ENCODE results near the gene CAMP.
A peak's percentile ranks its signal among the peaks of the same experiment; 100 is the strongest.
"Not testable (repeated sequence)": the region's sequence is repeated elsewhere in the genome, so short reads cannot be mapped to it uniquely, and the experiment has no call there.

The CAMP gene

GRCh38 chr3:48258530-48258929 is 35.2 kb downstream of the CAMP start:
- DNase-seq (ENCODE audit: low spot score), result no peak

- DNase-seq (ENCODE audit: low spot score), result no peak
Observed at GRCh38 chr3:48267782-48268181, 44.5 kb downstream of the CAMP start.

GRCh38 chr3:48268381-48268935 is 45.2 kb downstream of the CAMP start:
- peak; percentile 83 for DNase-seq (ENCODE audit: low spot score)

GRCh38 chr3:48268936-48269561 is 45.8 kb downstream of the CAMP start:
- DNase-seq (ENCODE audit: low spot score), result peak; percentile 47

- DNase-seq (ENCODE audit: low spot score), result no peak
Observed at GRCh38 chr3:48269592-48269991, 46.3 kb downstream of the CAMP start.

GRCh38 chr3:48270306-48270705 is 47.0 kb downstream of the CAMP start:
- no peak for DNase-seq (ENCODE audit: low spot score)

GRCh38 chr3:48271223-48271622 is 47.9 kb downstream of the CAMP start:
- DNase-seq (ENCODE audit: low spot score), result not testable (repeated sequence)

- DNase-seq (ENCODE audit: low spot score), result no peak
Observed at GRCh38 chr3:48271763-48272498, 48.6 kb downstream of the CAMP start.

GRCh38 chr3:48273594-48274211 is 50.4 kb downstream of the CAMP start:
- DNase-seq (ENCODE audit: low spot score), result peak; percentile 61

- DNase-seq (ENCODE audit: low spot score), result no peak
Observed at GRCh38 chr3:48274452-48274851, 51.2 kb downstream of the CAMP start.
